Muscle layer of duodenum (tissue), 2 donors: ENCODE measurements around the gene SLC2A10.
"Not testable (repeated sequence)": the region's sequence is repeated elsewhere in the genome, so short reads cannot be mapped to it uniquely, and the experiment has no call there.

Experiments
- H3K27ac ChIP-seq: one replicate; pipeline ENCODE4 v1.7.0; 2013; ENCODE audit warnings: mild to moderate bottlenecking, low read length
- H3K27me3 ChIP-seq: one replicate; pipeline ENCODE4 v1.7.0; 2013; ENCODE audit warnings: low read depth, mild to moderate bottlenecking, control low read depth, low read length
- H3K36me3 ChIP-seq, 2 donors: one replicate each; pipeline ENCODE4 v1.7.0; 2013; ENCODE audit warnings: low read length in 2 of 2, control low read depth in 1 of 2, mild to moderate bottlenecking in 1 of 2; ENCODE audit not compliant: insufficient read depth in 2 of 2, control insufficient read depth in 1 of 2
- H3K4me1 ChIP-seq, 2 donors: one replicate each; pipeline ENCODE4 v1.7.0; 2013; ENCODE audit warnings: low read length in 2 of 2, mild to moderate bottlenecking in 2 of 2, control low read depth in 1 of 2, moderate library complexity in 1 of 2; ENCODE audit not compliant: insufficient read depth in 2 of 2, control insufficient read depth in 1 of 2
- H3K4me3 ChIP-seq, 2 donors: one replicate each; pipeline ENCODE4 v1.7.0; 2013; ENCODE audit warnings: low read length in 2 of 2, low read depth in 1 of 2, mild to moderate bottlenecking in 1 of 2
- H3K9me3 ChIP-seq, 2 donors: one replicate each; pipeline ENCODE4 v1.7.0; 2013; ENCODE audit warnings: low read length in 2 of 2, control low read depth in 1 of 2, mild to moderate bottlenecking in 1 of 2; ENCODE audit not compliant: control insufficient read depth in 1 of 2
- donor health status: healthy.

The SLC2A10 gene

DNA sequence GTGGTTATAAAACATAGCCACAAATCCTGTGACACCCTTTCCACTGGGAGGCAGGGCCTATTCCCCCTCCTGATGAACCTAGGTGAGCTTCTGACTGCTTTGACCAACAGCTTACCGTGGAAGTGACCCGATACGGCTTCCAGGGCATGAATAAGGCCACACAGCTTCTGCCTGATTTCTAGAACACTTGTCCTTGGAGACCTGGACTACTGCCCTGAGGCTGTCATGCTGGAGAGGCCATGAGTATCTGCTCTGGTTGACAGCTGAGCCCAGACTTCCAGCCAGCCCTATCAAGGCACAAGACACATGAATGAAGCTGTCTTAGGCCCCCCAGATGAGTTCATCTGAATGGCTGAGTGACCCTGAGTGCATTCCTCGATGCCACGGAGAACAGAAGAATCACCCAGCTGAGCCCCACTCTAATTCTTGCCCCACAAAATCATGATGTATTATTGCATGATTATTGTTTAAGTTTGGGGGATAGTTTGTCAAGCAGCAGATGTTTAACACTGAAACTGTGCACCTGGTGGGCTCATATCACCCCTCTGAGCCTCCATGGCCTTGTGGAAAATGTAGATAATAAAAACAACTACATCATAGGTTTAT is 36.8 kb upstream of the SLC2A10 start:
- no peaks in the 10 kb centered on the region for H3K4me1 ChIP-seq
- no peak overlapping the region for H3K27ac ChIP-seq
- H3K9me3 ChIP-seq = peaks cover 8 to 13% of the 10 kb centered on the region in 2 donors
- no peak overlapping the region for H3K4me3 ChIP-seq
- H3K36me3 ChIP-seq = no peaks in the 10 kb centered on the region
- no peaks in the 10 kb centered on the region for H3K27me3 ChIP-seq

DNA sequence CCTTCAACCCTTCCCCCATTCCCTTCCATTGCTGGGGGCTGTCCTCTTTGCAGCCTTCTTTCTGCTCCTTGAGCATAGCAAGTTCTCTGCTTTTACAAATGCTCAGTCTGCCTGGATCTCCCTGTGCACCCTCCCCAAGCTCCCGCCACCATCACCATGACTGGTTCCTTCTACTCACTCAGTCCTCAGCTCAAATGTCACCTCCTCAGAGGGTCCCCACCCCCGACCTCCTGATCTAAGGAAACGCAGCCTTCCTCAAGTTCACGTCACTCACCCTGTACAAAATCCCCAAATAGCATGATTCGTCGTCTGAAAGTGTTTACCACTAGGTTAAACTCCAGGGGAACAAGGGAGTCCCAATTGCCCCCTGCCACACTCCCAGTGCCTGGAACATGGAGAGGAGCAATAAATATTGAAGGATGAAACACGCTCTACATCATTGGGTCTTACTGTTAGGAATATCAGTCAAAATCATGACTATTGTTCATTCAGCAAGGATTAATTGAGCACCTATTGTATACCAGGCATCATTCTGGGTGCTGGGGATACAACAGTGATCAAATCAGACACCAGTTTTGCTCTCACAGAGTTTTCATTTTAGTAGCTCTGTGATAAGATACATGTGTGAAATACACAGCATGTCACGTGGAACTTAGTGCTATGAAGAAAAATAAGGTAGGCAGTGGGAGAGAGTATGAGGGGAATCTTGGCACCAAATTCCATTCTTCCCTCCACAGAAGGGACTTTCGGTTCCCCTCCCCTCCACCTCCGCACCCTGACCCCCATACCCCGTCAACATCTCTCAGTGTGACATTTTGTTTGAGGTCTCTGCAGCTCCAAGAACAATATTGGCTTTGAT is 35.8 kb upstream of the SLC2A10 start:
- Histone ChIP-seq H3K36me3 (no peaks in the 10 kb centered on the region), H3K27ac (no peak overlapping the region), H3K9me3 (peaks cover 8 to 13% of the 10 kb centered on the region in 2 donors), H3K4me3 (no peak overlapping the region), H3K27me3 (no peaks in the 10 kb centered on the region), H3K4me1 (no peaks in the 10 kb centered on the region)

GRCh38 chr20:46674253-46675083 is 35.0 kb upstream of the SLC2A10 start:
- Histone ChIP-seq H3K27ac (no peak overlapping the region), H3K36me3 (no peaks in the 10 kb centered on the region), H3K4me1 (no peaks in the 10 kb centered on the region), H3K9me3 (peaks cover 8 to 13% of the 10 kb centered on the region in 2 donors), H3K4me3 (no peak overlapping the region), H3K27me3 (no peaks in the 10 kb centered on the region)

GRCh38 chr20:46676649-46677316 is 32.7 kb upstream of the SLC2A10 start:
- not testable (repeated sequence) for H3K36me3 ChIP-seq, H3K9me3 ChIP-seq, H3K27ac ChIP-seq, H3K4me1 ChIP-seq, H3K27me3 ChIP-seq, H3K4me3 ChIP-seq

- H3K36me3 ChIP-seq = no peaks in the 10 kb centered on the region
- no peaks in the 10 kb centered on the region for H3K27me3 ChIP-seq
- H3K4me1 ChIP-seq = peaks cover 0 to 3% of the 10 kb centered on the region in 2 donors
- H3K27ac ChIP-seq = no peak overlapping the region
- H3K4me3 ChIP-seq = no peak overlapping the region
- peaks cover 1 to 3% of the 10 kb centered on the region in 2 donors for H3K9me3 ChIP-seq
Observed at GRCh38 chr20:46677608-46678007, 31.8 kb upstream of the SLC2A10 start.

- H3K27me3 ChIP-seq = no peaks in the 10 kb centered on the region
- H3K36me3 ChIP-seq = no peaks in the 10 kb centered on the region
- no peak overlapping the region for H3K27ac ChIP-seq
- H3K4me3 ChIP-seq = no peak overlapping the region
- no peaks in the 10 kb centered on the region for H3K9me3 ChIP-seq
- peaks cover 0 to 12% of the 10 kb centered on the region in 2 donors for H3K4me1 ChIP-seq
Observed at GRCh38 chr20:46678516-46678915, 30.9 kb upstream of the SLC2A10 start.

DNA sequence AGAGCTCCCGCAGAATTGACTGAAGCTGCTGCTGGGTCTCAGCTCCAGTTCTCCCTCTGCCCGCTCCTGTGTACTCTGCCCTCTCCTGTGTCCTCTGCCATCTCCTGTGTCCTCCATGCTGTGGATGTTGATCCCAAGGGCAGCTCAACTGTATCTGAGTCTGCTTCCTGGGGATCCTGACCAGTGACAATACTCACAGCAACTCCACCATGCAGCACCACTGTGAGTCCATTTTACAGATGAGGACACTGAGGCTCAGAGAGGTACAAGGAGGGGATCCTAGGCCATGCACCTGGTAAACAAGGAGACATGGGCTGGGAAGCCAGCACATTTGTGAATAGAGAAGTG is 28.8 kb upstream of the SLC2A10 start:
- Histone ChIP-seq H3K36me3 (peaks cover 0 to 8% of the 10 kb centered on the region in 2 donors), H3K27me3 (no peaks in the 10 kb centered on the region), H3K4me3 (no peak overlapping the region), H3K27ac (no peak overlapping the region), H3K9me3 (no peaks in the 10 kb centered on the region), H3K4me1 (peaks cover 0 to 16% of the 10 kb centered on the region in 2 donors)

GRCh38 chr20:46681032-46681854 is 28.2 kb upstream of the SLC2A10 start:
- H3K36me3 ChIP-seq = peaks cover 2 to 8% of the 10 kb centered on the region in 2 donors
- H3K9me3 ChIP-seq = no peaks in the 10 kb centered on the region
- no peaks in the 10 kb centered on the region for H3K27me3 ChIP-seq
- no peak overlapping the region for H3K4me3 ChIP-seq
- peaks cover 0 to 16% of the 10 kb centered on the region in 2 donors for H3K4me1 ChIP-seq
- H3K27ac ChIP-seq = no peak overlapping the region

DNA sequence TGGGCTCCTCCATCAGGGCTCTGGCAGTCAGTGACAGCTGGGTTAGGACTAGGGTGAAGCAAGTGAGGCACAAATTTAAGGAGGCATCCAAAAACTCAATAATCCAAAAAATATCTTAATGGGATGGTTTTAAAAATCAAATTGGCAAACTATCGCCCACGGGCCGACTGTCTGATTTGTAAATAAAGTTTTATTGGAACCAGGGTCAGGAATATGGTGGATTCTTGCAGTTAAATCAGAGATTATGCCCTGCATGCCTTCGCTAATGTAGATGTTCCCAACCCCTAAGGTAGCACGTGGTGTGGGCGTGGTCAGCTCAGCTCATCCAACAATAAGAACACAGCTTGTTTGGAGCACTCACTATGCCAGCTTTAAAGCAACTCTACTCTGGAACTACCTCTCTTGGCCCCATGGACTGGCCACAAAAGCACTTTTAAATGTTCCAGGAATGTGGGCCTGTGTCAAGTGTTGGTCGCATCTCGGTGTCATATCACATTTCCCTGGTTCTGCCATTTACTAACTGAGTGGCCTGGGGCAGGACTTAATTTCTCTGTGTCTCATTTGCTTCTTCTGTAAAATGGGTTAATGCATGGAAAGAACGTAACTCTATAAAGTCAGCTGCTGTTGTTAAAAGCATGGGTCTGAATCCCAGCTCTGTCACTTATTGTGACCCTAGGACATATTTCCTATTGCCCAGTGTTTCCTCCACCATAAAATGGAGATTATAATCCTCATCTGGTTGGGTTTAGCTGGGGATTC is 27.2 kb upstream of the SLC2A10 start:
- Histone ChIP-seq H3K4me3 (no peak overlapping the region), H3K27ac (no peak overlapping the region), H3K4me1 (peaks cover 0 to 26% of the 10 kb centered on the region in 2 donors), H3K36me3 (peaks cover 7 to 12% of the 10 kb centered on the region in 2 donors), H3K9me3 (no peaks in the 10 kb centered on the region), H3K27me3 (no peaks in the 10 kb centered on the region)
